Stimulated activated naive CD4-positive, alpha-beta T cell (primary cell): ENCODE results near the gene FBXO40.

ENCODE experiments used
- DNase-seq, 6 experiments: peaks; one replicate each; lab custom pipeline; 2025; lab: John Stamatoyannopoulos, UW

The FBXO40 gene

DNA sequence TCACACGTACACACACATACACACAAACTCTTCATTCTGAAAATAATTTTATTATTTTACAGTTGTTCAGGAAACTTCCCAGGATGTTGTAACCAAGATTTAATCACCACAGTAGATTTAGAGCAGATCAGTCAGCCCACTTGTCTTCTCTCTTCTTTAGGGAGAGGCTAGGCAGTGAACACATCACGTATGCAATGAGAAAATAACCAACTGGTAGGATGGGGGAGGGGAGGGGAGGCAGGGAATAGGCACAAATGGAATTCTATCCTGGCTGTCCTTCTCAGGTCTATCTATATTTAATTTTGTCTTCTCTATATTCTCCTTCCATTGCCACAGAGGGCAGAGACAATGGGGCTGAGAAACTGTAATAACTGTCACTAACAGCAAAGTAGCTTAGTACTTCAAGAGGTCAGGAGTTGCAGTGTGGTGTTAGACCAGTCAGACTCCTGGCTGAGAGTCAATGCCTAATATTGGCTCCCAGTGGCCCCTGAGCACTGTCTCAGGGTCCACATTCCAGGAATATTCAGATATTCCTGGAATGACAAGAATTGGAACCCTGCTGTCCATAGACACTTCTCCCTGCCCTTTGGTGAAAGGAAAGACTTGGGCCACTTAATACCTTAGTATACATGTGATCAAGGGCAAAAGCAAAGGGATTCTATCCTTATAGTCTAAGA is 70.1 kb downstream of the FBXO40 start:
- no peak for DNase-seq

DNA sequence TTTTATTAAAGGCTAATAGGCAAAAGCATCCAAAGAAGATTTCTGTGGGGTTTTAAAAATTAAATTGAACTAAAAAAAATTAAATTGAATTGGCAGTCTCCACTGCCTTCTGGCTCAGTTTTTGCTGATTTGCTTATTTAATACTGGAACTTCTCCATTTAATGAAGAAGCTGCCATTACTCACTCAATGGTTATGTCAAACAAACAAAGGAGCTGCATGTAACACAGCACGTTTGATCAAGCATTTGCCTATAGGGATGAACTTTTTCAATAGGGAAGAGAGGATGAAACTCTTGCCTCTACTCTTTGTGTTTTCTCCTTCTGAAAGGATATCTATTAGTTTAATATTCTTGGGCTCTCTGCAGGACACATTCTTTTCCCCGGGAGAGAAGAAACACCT is 72.3 kb downstream of the FBXO40 start:
- DNase-seq, result no peak

DNA sequence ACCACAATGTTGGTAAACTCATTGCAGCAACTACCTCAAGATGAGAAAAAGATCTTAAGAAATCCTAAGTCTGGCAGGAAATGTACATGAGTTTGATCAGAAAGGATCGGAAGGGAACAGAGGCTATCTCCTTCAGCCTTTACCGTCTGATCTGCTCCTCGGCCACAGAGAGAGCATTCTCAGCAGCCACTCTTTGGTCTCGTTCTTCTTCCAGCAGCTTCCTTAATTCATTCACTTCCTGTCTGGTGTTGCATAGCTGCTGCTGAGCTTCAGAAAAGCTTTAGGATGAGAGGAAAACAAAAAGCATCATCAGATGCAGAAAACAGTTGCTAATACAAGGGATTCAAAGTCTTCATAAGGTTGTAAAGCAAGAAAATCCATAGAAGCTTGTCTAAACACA is 74.2 kb downstream of the FBXO40 start:
- no peak for DNase-seq

DNA sequence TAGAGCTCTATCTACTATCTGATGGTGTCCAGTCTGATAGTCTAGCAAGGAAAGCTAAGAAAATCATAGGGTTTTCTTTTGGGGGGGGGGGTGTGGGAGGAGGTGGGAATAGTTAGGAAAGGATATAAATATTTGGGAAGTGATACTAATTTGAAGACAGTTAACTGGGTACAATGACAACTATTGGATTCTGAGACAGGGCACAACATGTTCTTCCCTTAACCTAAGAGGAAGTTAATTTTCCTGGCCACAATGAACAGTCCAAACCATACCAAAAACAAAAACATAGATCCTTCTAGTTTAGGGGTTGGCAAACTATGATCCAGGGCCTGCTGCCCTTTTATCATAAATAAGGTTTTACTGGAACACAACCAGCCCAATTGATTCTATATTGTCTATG is 77.5 kb downstream of the FBXO40 start:
- no peak for DNase-seq

- DNase-seq, result no peak
Measured at GRCh38 chr3:121677141-121677540, 84.0 kb downstream of the FBXO40 start.
